ENCODE data around the gene SNAPC3.

Gene SNAPC3

GRCh38 chr9:15453956-15454355, 31.3 kb downstream of the SNAPC3 start:
- no peak overlapping the region for H2AFZ ChIP-seq (ENCODE audit: low read length)
- no peak overlapping the region for H3K4me2 ChIP-seq (ENCODE audit: low read length)
- no peaks in the 10 kb centered on the region for H3K9me2 ChIP-seq (ENCODE audit: low read depth, low read length)
- no peak overlapping the region for H3K27ac ChIP-seq (ENCODE audit: low read depth, low read length, poor library complexity, severe bottlenecking)
- no peaks in the 10 kb centered on the region for H3K9me3 ChIP-seq (ENCODE audit: low read length)
- peaks cover 78% of the 10 kb centered on the region for H3K36me3 ChIP-seq (ENCODE audit: insufficient read depth, low read length)
- no peaks in the 10 kb centered on the region; the same call in 1 of the 2 replicates for H3F3A ChIP-seq (ENCODE audit: insufficient read depth, low read length)
- no peaks in the 10 kb centered on the region for H3K4me1 ChIP-seq (ENCODE audit: insufficient read depth, low read length, severe bottlenecking)
- no peak for TF ChIP-seq EZH2 (IDR thresholded peaks at IDR 0.05; ENCODE audit: borderline replicate concordance, low read length)
- TF ChIP-seq CTCF (IDR thresholded peaks at IDR 0.05; ENCODE audit: low read length): no peak
- no peaks in the 10 kb centered on the region for H3K27me3 ChIP-seq (ENCODE audit: insufficient read depth, low read length)
- H3K9ac ChIP-seq (ENCODE audit: low read length): no peak overlapping the region
- no peaks in the 10 kb centered on the region for H4K20me1 ChIP-seq (ENCODE audit: insufficient read depth, low read length)
- no peak overlapping the region for H3K4me3 ChIP-seq (ENCODE audit: low read depth, low read length, poor library complexity, severe bottlenecking)
- H3K79me2 ChIP-seq (ENCODE audit: insufficient read depth, low read length): no peaks in the 10 kb centered on the region

GRCh38 chr9:15461056-15461455, 38.4 kb downstream of the SNAPC3 start:
- Histone ChIP-seq H3K36me3 (ENCODE audit: insufficient read depth, low read length) (peaks cover 85% of the 10 kb centered on the region), H3F3A (ENCODE audit: insufficient read depth, low read length) (no peaks in the 10 kb centered on the region; the same call in 1 of the 2 replicates)

GRCh38 chr9:15461601-15462000, 38.9 kb downstream of the SNAPC3 start:
- Histone ChIP-seq H3K4me1 (ENCODE audit: insufficient read depth, low read length, severe bottlenecking) (no peaks in the 10 kb centered on the region), H3K36me3 (ENCODE audit: insufficient read depth, low read length) (peaks cover 90% of the 10 kb centered on the region), H3K9me2 (ENCODE audit: low read depth, low read length) (no peaks in the 10 kb centered on the region), H3K79me2 (ENCODE audit: insufficient read depth, low read length) (no peaks in the 10 kb centered on the region), H4K20me1 (ENCODE audit: insufficient read depth, low read length) (no peaks in the 10 kb centered on the region), H3K4me2 (ENCODE audit: low read length) (no peak overlapping the region), H3K9ac (ENCODE audit: low read length) (no peak overlapping the region), H3K27me3 (ENCODE audit: insufficient read depth, low read length) (no peaks in the 10 kb centered on the region), H3F3A (ENCODE audit: insufficient read depth, low read length) (no peaks in the 10 kb centered on the region; the same call in 1 of the 2 replicates), H3K4me3 (ENCODE audit: low read depth, low read length, poor library complexity, severe bottlenecking) (no peak overlapping the region), H3K27ac (ENCODE audit: low read depth, low read length, poor library complexity, severe bottlenecking) (no peak overlapping the region), H2AFZ (ENCODE audit: low read length) (no peak overlapping the region), H3K9me3 (ENCODE audit: low read length) (no peaks in the 10 kb centered on the region)
- no peak for TF ChIP-seq CTCF (IDR thresholded peaks at IDR 0.05; ENCODE audit: low read length)

More at GRCh38 chr9:15461056-15461455, 38.4 kb downstream of the SNAPC3 start:
- no peaks in the 10 kb centered on the region for H3K9me3 ChIP-seq (ENCODE audit: low read length)
- H3K27ac ChIP-seq (ENCODE audit: low read depth, low read length, poor library complexity, severe bottlenecking): no peak overlapping the region
- TF ChIP-seq CTCF (IDR thresholded peaks at IDR 0.05; ENCODE audit: low read length) (no peak), EZH2 (IDR thresholded peaks at IDR 0.05; ENCODE audit: borderline replicate concordance, low read length) (no peak)
- no peaks in the 10 kb centered on the region for H3K27me3 ChIP-seq (ENCODE audit: insufficient read depth, low read length)
- no peaks in the 10 kb centered on the region for H3K9me2 ChIP-seq (ENCODE audit: low read depth, low read length)
- H3K9ac ChIP-seq (ENCODE audit: low read length): no peak overlapping the region
- no peak overlapping the region for H3K4me3 ChIP-seq (ENCODE audit: low read depth, low read length, poor library complexity, severe bottlenecking)
- H4K20me1 ChIP-seq (ENCODE audit: insufficient read depth, low read length): no peaks in the 10 kb centered on the region
- no peaks in the 10 kb centered on the region for H3K79me2 ChIP-seq (ENCODE audit: insufficient read depth, low read length)
- no peak overlapping the region for H2AFZ ChIP-seq (ENCODE audit: low read length)
- no peaks in the 10 kb centered on the region for H3K4me1 ChIP-seq (ENCODE audit: insufficient read depth, low read length, severe bottlenecking)
- no peak overlapping the region for H3K4me2 ChIP-seq (ENCODE audit: low read length)

All from OCI-LY1 (cell line).